Gastrocnemius medialis (tissue), 4 donors: ENCODE results near the gene MTFP1. TPM values are rescaled to one million over a fixed set of nuclear protein-coding genes. Genes with fewer than 3 reads are reported as not detected.
"Not testable (repeated sequence)": the region's sequence is repeated elsewhere in the genome, so short reads cannot be mapped to it uniquely, and the experiment has no call there.

Experiments
- ATAC-seq, 2 donors: fragments of 150-250 bp; one replicate each; pipeline ENCODE4 v1.9.1; 2016
- DNase-seq, 2 donors: peaks; one replicate each; pipeline ENCODE4 v3.0.0-alpha.2; 2019
- H3K27ac ChIP-seq, 4 donors: fragments of 200-600 bp; sonication (generic); 1 replicate in 1 of 4; 2 replicates in 3 of 4; pipeline ENCODE4 v1.5.1; 2016 to 2018; ENCODE audit warnings: mild to moderate bottlenecking in 2 of 4, moderate library complexity in 1 of 4
- H3K27me3 ChIP-seq, 3 donors: fragments of 200-600 bp; sonication (generic) in 2 of 3; 1 replicate in 1 of 3; 2 replicates in 2 of 3; pipeline versions ENCODE4 v1.5.1 to v1.6.0; 2016 to 2019; ENCODE audit warnings: mild to moderate bottlenecking in 1 of 3, moderate library complexity in 1 of 3
- H3K36me3 ChIP-seq, 2 donors: fragments of 200-600 bp; sonication (generic) in 1 of 2; one replicate each; pipeline ENCODE4 v1.5.1; 2017 to 2018
- H3K4me1 ChIP-seq, 2 donors: fragments of 200-600 bp; sonication (generic) in 1 of 2; one replicate each; pipeline ENCODE4 v1.5.1; 2016 to 2017; ENCODE audit warnings: mild to moderate bottlenecking in 2 of 2
- H3K4me3 ChIP-seq, 4 donors: fragments of 200-600 bp; sonication (generic) in 3 of 4; 1 replicate in 1 of 4; 2 replicates in 3 of 4; pipeline ENCODE4 v1.5.1; 2016 to 2019; ENCODE audit warnings: mild to moderate bottlenecking in 2 of 4
- H3K9me3 ChIP-seq, 3 donors: fragments of 200-600 bp; sonication (generic) in 2 of 3; 1 replicate in 1 of 3; 2 replicates in 2 of 3; pipeline ENCODE4 v1.5.1; 2016 to 2019
- POLR2A ChIP-seq, 2 donors: fragments of 450-650 bp; IDR thresholded peaks; one replicate each; pipeline ENCODE4 v1.6.1; 2017; ENCODE audit warnings: antibody characterized with exemption in 2 of 2, mild to moderate bottlenecking in 2 of 2, moderate library complexity in 2 of 2
- in situ Hi-C, 4 donors: fragments of 200-750 bp; cut with MboI; loops; one replicate each; pipeline versions ENCODE4 v1.15.0 to v1.8.0; 2017; ENCODE audit warnings: low sequenced_read_pairs in 4 of 4
- intact Hi-C: fragments of 100-400 bp; cut with DNase I; formaldehyde crosslinking; loops from one replicate; pipeline ENCODE4 v1.15.1; 2023; ENCODE audit warnings: low total_unique reads
- total RNA-seq, 4 donors: library from RNA; depleted of rRNA; stranded (reverse); fragments of >200 nt; gene quantifications; one replicate each; pipeline versions ENCODE4 v1.1.0 to v1.2.3, GENCODE V29; 2016
- TF ChIP-seq, protein P1 (sequence below), 5 experiments: fragments of 450-650 bp in 3 of 5; fragments of 200-600 bp in 2 of 5; sonication (generic) in 2 of 5; IDR thresholded peaks in 4 of 5; conservative IDR thresholded peaks in 1 of 5; 1 replicate in 4 of 5; 2 replicates in 1 of 5; pipeline ENCODE4 v1.5.1; 2016 to 2019; ENCODE audit warnings: antibody characterized with exemption in 5 of 5, mild to moderate bottlenecking in 3 of 5, moderate library complexity in 3 of 5

MTFP1 gene
- total RNA-seq, 4 donors from 2014 or later: 15.9 to 57.7 (median 44.5) TPM

GRCh38 chr22:30457981-30458380, 32.4 kb downstream of the MTFP1 start:
- no peak for DNase-seq
- no peak for ATAC-seq
- TF ChIP-seq, protein P1, sequence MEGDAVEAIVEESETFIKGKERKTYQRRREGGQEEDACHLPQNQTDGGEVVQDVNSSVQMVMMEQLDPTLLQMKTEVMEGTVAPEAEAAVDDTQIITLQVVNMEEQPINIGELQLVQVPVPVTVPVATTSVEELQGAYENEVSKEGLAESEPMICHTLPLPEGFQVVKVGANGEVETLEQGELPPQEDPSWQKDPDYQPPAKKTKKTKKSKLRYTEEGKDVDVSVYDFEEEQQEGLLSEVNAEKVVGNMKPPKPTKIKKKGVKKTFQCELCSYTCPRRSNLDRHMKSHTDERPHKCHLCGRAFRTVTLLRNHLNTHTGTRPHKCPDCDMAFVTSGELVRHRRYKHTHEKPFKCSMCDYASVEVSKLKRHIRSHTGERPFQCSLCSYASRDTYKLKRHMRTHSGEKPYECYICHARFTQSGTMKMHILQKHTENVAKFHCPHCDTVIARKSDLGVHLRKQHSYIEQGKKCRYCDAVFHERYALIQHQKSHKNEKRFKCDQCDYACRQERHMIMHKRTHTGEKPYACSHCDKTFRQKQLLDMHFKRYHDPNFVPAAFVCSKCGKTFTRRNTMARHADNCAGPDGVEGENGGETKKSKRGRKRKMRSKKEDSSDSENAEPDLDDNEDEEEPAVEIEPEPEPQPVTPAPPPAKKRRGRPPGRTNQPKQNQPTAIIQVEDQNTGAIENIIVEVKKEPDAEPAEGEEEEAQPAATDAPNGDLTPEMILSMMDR (IDR thresholded peaks at IDR 0.05 in 4 of 5, conservative IDR thresholded peaks at IDR 0.05 in 1 of 5): no peak
- no peak for TF ChIP-seq POLR2A (IDR thresholded peaks at IDR 0.05)
- Histone ChIP-seq H3K36me3 (no peaks in the 10 kb centered on the region), H3K27ac (no peak overlapping the region), H3K9me3 (no peaks in the 10 kb centered on the region), H3K4me1 (no peaks in the 10 kb centered on the region), H3K27me3 (peaks cover 0 to 5% (median 0%) of the 10 kb centered on the region in 3 donors), H3K4me3 (no peak overlapping the region)
- intact Hi-C loops (no loop called here), in situ Hi-C loops (no loop called here)

GRCh38 chr22:30459181-30460052, 33.8 kb downstream of the MTFP1 start:
- H3K4me3 ChIP-seq: no peak overlapping the region
- no peak for DNase-seq
- intact Hi-C loops: no loop called here
- ATAC-seq: no peak
- peaks cover 0 to 3% (median 0%) of the 10 kb centered on the region in 3 donors for H3K27me3 ChIP-seq
- H3K4me1 ChIP-seq: no peaks in the 10 kb centered on the region
- TF ChIP-seq, protein P1 (IDR thresholded peaks at IDR 0.05 in 4 of 5, conservative IDR thresholded peaks at IDR 0.05 in 1 of 5): no peak
- TF ChIP-seq POLR2A (IDR thresholded peaks at IDR 0.05): no peak
- in situ Hi-C loops: no loop called here
- no peaks in the 10 kb centered on the region for H3K36me3 ChIP-seq
- no peaks in the 10 kb centered on the region for H3K9me3 ChIP-seq
- H3K27ac ChIP-seq: no peak overlapping the region

- ATAC-seq: no peak
- Histone ChIP-seq H3K36me3 (no peaks in the 10 kb centered on the region), H3K27ac (no peak overlapping the region), H3K4me1 (no peaks in the 10 kb centered on the region), H3K4me3 (no peak overlapping the region), H3K9me3 (no peaks in the 10 kb centered on the region), H3K27me3 (peaks cover 0 to 3% (median 0%) of the 10 kb centered on the region in 3 donors)
- intact Hi-C loops (no loop called here), in situ Hi-C loops (no loop called here)
- DNase-seq: no peak
- TF ChIP-seq, protein P1 (IDR thresholded peaks at IDR 0.05 in 4 of 5, conservative IDR thresholded peaks at IDR 0.05 in 1 of 5): no peak
- no peak for TF ChIP-seq POLR2A (IDR thresholded peaks at IDR 0.05)
These were observed 34.6 kb downstream of the MTFP1 start for GRCh38 chr22:30460147-30460546.

- H3K27me3 ChIP-seq, H3K9me3 ChIP-seq, ATAC-seq, H3K4me3 ChIP-seq, DNase-seq, H3K4me1 ChIP-seq, H3K36me3 ChIP-seq, in situ Hi-C loops, intact Hi-C loops, H3K27ac ChIP-seq: not testable (repeated sequence)
These were observed 35.0 kb downstream of the MTFP1 start for GRCh38 chr22:30460555-30460954.

GRCh38 chr22:30469165-30469564, 43.6 kb downstream of the MTFP1 start:
- no peak overlapping the region for H3K27ac ChIP-seq
- no peaks in the 10 kb centered on the region for H3K9me3 ChIP-seq
- intact Hi-C loops (no loop called here), in situ Hi-C loops (no loop called here)
- H3K27me3 ChIP-seq: peaks cover 5 to 8% (median 6%) of the 10 kb centered on the region in 3 donors
- DNase-seq (no peak), ATAC-seq (no peak)
- TF ChIP-seq, protein P1 (IDR thresholded peaks at IDR 0.05 in 4 of 5, conservative IDR thresholded peaks at IDR 0.05 in 1 of 5): no peak
- TF ChIP-seq POLR2A (IDR thresholded peaks at IDR 0.05): no peak
- H3K36me3 ChIP-seq: no peaks in the 10 kb centered on the region
- H3K4me3 ChIP-seq: no peak overlapping the region
- H3K4me1 ChIP-seq: no peaks in the 10 kb centered on the region
